PC-3 (cell line): ENCODE measurements around the gene CHAC2.

Source experiments
- EZH2 ChIP-seq: fragments of 300-600 bp; sonication (generic); IDR thresholded peaks from one replicate; pipeline ENCODE4 v1.6.1; 2017; ENCODE audit warnings: antibody characterized with exemption, mild to moderate bottlenecking, low read length; ENCODE audit not compliant: unreplicated experiment
- EZH2phosphoT487 ChIP-seq: fragments of 300-600 bp; sonication (generic); IDR thresholded peaks from 2 replicates; pipeline ENCODE4 v1.6.1; 2018; ENCODE audit warnings: mild to moderate bottlenecking, antibody characterized with exemption, low read length, borderline replicate concordance
- TF ChIP-seq, protein P1 (sequence below): fragments of 300-600 bp; sonication (generic); conservative IDR thresholded peaks from 2 replicates; pipeline ENCODE4 v1.5.1; 2017; ENCODE audit warnings: antibody characterized with exemption, low read depth, mild to moderate bottlenecking, low read length

DNA sequence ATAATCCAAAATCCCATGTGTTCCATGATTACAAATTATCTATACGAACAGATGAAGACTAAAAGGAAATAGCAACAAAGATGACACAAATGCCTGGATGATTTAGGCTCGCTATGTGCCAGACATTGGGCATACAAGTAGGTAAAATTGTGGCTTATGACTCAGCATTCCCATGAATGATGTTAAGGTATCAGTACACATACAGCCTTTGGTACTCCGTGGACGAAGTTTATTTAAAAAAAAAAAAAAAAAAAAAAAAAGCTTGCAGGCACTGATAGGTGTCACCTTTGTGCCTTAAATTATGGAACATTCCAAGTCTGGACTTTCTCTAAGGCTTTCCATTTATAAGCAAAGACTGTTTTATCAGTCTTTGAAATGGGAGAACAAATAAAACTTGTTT lies 2.7 kb downstream of the CHAC2 start:
- TF ChIP-seq, protein P1, sequence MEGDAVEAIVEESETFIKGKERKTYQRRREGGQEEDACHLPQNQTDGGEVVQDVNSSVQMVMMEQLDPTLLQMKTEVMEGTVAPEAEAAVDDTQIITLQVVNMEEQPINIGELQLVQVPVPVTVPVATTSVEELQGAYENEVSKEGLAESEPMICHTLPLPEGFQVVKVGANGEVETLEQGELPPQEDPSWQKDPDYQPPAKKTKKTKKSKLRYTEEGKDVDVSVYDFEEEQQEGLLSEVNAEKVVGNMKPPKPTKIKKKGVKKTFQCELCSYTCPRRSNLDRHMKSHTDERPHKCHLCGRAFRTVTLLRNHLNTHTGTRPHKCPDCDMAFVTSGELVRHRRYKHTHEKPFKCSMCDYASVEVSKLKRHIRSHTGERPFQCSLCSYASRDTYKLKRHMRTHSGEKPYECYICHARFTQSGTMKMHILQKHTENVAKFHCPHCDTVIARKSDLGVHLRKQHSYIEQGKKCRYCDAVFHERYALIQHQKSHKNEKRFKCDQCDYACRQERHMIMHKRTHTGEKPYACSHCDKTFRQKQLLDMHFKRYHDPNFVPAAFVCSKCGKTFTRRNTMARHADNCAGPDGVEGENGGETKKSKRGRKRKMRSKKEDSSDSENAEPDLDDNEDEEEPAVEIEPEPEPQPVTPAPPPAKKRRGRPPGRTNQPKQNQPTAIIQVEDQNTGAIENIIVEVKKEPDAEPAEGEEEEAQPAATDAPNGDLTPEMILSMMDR: no peak
- TF ChIP-seq EZH2: no peak
- TF ChIP-seq EZH2phosphoT487: no peak
